ENCODE results near the gene MORN2. TPM values are rescaled to one million over a fixed set of nuclear protein-coding genes. Genes with fewer than 3 reads are reported as not detected.

MORN2 gene
- total and polyA plus RNA-seq, 7 donors, result 8.2 to 35.3 (median 18.9) TPM

DNA sequence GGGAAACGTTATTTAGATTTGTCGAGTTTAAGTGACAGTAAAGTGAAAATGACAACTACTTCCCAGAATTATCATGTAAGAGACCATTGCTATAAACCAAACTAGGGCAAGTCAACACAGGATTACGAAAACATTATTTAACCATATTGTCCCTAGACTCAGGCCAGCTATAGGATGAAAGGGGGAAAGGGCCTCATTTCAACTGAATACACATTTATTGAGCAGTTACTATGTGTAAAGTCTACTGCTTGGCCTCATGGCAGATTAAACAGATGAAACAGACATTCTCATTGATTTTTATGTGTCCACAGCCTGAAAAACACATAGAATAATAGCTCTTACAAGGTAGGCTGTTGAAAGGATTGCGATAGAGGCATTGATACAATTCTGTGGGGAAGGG is 46.6 kb downstream of the MORN2 start:
- no peaks in the 10 kb centered on the region for H3K27me3 ChIP-seq (ENCODE audit: insufficient read depth in 3 of 3, low read length in 2 of 3)
- DNase-seq, result no peak
- H3K9me3 ChIP-seq, result no peaks in the 10 kb centered on the region
- no peak overlapping the region for H3K4me3 ChIP-seq
- no peak for ATAC-seq
- H3K27ac ChIP-seq, result no peak overlapping the region
- TF ChIP-seq, protein P1, sequence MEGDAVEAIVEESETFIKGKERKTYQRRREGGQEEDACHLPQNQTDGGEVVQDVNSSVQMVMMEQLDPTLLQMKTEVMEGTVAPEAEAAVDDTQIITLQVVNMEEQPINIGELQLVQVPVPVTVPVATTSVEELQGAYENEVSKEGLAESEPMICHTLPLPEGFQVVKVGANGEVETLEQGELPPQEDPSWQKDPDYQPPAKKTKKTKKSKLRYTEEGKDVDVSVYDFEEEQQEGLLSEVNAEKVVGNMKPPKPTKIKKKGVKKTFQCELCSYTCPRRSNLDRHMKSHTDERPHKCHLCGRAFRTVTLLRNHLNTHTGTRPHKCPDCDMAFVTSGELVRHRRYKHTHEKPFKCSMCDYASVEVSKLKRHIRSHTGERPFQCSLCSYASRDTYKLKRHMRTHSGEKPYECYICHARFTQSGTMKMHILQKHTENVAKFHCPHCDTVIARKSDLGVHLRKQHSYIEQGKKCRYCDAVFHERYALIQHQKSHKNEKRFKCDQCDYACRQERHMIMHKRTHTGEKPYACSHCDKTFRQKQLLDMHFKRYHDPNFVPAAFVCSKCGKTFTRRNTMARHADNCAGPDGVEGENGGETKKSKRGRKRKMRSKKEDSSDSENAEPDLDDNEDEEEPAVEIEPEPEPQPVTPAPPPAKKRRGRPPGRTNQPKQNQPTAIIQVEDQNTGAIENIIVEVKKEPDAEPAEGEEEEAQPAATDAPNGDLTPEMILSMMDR (IDR thresholded peaks at IDR 0.05), result no peak
- H3K36me3 ChIP-seq (ENCODE audit: insufficient read depth in 1 of 2, low read depth in 1 of 2), result no peaks in the 10 kb centered on the region
- intact Hi-C loops (cut with DNase I), result no loop called here
- peaks cover 12% of the 10 kb centered on the region for H3K4me1 ChIP-seq
- WGBS, 3 donors, result 92 to 96% (median 93%) methylated on average over 4 of the region's 4 CpGs

DNA sequence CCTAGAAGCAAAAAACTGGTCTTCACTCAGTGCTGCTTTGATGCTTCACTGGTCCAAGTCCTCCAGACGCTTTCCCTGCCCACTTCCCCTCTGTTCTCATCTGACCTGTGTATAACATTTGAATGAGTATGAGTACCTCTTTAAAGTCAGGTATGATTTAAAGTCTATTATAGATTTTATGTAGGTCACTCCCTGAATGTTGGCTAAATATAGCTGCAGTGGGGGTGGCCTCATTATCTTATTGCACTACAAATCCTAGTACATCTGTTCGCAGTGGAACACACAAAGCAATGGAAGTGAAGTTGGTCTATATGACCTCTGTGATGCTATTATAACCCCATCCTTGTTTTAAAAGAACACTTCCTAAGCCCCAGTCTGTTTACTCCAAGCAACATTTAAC is 47.1 kb downstream of the MORN2 start:
- Histone ChIP-seq H3K36me3 (ENCODE audit: insufficient read depth in 1 of 2, low read depth in 1 of 2) (no peaks in the 10 kb centered on the region), H3K27me3 (ENCODE audit: insufficient read depth in 3 of 3, low read length in 2 of 3) (no peaks in the 10 kb centered on the region), H3K27ac (no peak overlapping the region), H3K9me3 (no peaks in the 10 kb centered on the region), H3K4me1 (peaks cover 12% of the 10 kb centered on the region), H3K4me3 (no peak overlapping the region)
- DNase-seq, result no peak
- ATAC-seq, result peak; percentile 51 to 90 (median 84)
- 63 to 76% (median 64%) methylated on average over 2 of the region's 2 CpGs for WGBS, 3 donors
- intact Hi-C loops (cut with DNase I), result no loop called here
- TF ChIP-seq, protein P1 (IDR thresholded peaks at IDR 0.05), result no peak

DNA sequence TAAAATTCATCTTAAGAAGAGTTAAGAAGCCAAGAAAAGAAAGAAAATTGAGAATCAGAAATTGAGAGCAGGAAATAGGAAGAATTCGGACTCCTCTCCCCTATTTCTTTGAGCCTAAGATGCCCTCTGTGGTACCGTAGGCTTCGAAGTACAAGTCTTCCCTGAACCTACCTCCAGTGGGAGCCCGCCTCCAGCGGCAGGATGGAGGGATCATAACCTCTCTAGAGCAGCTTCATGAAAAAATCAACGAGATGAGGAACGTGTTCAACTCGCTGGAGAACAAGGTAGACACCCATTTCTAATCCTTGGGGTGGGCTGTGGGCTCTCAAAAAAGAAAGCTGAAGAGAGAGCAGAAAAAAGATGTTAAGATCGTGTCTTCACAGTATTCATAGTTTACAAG is 50.2 kb downstream of the MORN2 start:
- DNase-seq (no peak), ATAC-seq (no peak)
- no peaks in the 10 kb centered on the region for H3K27me3 ChIP-seq (ENCODE audit: insufficient read depth in 3 of 3, low read length in 2 of 3)
- no peaks in the 10 kb centered on the region for H3K9me3 ChIP-seq
- no peak overlapping the region for H3K27ac ChIP-seq
- WGBS, 3 donors, result 64 to 71% (median 65%) methylated on average over 9 of the region's 9 CpGs
- H3K4me3 ChIP-seq, result no peak overlapping the region
- TF ChIP-seq, protein P1 (IDR thresholded peaks at IDR 0.05), result no peak
- peaks cover 12% of the 10 kb centered on the region for H3K4me1 ChIP-seq
- intact Hi-C loops (cut with DNase I), result no loop called here
- no peaks in the 10 kb centered on the region for H3K36me3 ChIP-seq (ENCODE audit: insufficient read depth in 1 of 2, low read depth in 1 of 2)

DNA sequence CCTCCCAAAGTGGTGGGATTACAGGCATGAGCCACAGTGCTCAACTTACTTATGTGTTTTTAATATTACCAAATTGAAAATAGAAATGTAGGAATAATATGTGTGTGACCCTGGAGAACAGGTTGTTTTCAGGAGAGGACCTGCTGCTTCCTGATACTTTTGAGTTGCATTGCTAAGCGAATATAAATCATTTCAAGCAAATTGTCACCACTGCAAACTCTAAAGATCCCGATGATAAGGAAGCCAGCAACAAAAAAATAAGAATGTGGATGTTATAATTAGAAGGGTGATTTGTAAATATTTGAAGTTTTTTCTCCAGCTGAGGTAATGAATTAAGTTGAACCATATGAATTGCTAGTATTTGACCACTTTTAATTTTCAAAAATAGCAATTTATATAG is 54.8 kb downstream of the MORN2 start:
- TF ChIP-seq, protein P1 (IDR thresholded peaks at IDR 0.05), result no peak
- H3K36me3 ChIP-seq (ENCODE audit: insufficient read depth in 1 of 2, low read depth in 1 of 2), result no peaks in the 10 kb centered on the region
- H3K27ac ChIP-seq, result no peak overlapping the region
- intact Hi-C loops (cut with DNase I), result no loop called here
- no peaks in the 10 kb centered on the region for H3K27me3 ChIP-seq (ENCODE audit: insufficient read depth in 3 of 3, low read length in 2 of 3)
- H3K4me3 ChIP-seq, result no peak overlapping the region
- no peak for DNase-seq
- H3K4me1 ChIP-seq, result no peaks in the 10 kb centered on the region
- 86 to 89% (median 87%) methylated on average over 2 of the region's 2 CpGs for whole genome bisulfite sequencing, 3 donors
- no peak for ATAC-seq
- no peaks in the 10 kb centered on the region for H3K9me3 ChIP-seq

Other genes with a start within 250 kb of the MORN2 start
- gene GALM, start 209.9 kb upstream of the MORN2 start, total RNA-seq, result 10 to 100 TPM in 1 of 4 donors, 1 to 10 TPM in 3; 3.6 to 16.1 (median 4.8) TPM
- gene GALM, start 209.9 kb upstream of the MORN2 start, polyA plus RNA-seq, result 1 to 10 TPM; 2.0 to 9.4 (median 5.5) TPM
- gene SRSF7, start 124.6 kb upstream of the MORN2 start, total RNA-seq, result 10 to 100 TPM; 35.5 to 78.2 (median 56.7) TPM
- 100 to 1,000 TPM in 1 of 3 donors, 10 to 100 TPM in 2; 26.0 to 111 (median 45.8) TPM for gene SRSF7, start 124.6 kb upstream of the MORN2 start, polyA plus RNA-seq
- gene GEMIN6, start 97.8 kb upstream of the MORN2 start, total RNA-seq, result 10 to 100 TPM in 1 of 4 donors, 1 to 10 TPM in 3; 5.6 to 10.8 (median 9.3) TPM
- gene GEMIN6, start 97.8 kb upstream of the MORN2 start, polyA plus RNA-seq, result 10 to 100 TPM in 1 of 3 donors, 1 to 10 TPM in 2; 7.2 to 12.1 (median 9.5) TPM
- gene DHX57, start within 50 bp of the MORN2 start, total RNA-seq, result 10 to 100 TPM; 11.6 to 15.3 (median 13.6) TPM
- 1 to 10 TPM; 7.7 to 8.7 (median 8.5) TPM for gene DHX57, start within 50 bp of the MORN2 start, polyA plus RNA-seq
- gene ARHGEF33, start 13.9 kb downstream of the MORN2 start, total RNA-seq, result under 1 TPM; 0.15 to 0.58 (median 0.15) TPM
- gene ARHGEF33, start 13.9 kb downstream of the MORN2 start, polyA plus RNA-seq, result under 1 TPM; 0.03 to 0.25 (median 0.13) TPM
- gene SOS1, start 245.1 kb downstream of the MORN2 start, total RNA-seq, result 10 to 100 TPM; 25.4 to 35.7 (median 33.1) TPM
- 10 to 100 TPM in 1 of 3 donors, 1 to 10 TPM in 2; 4.9 to 24.7 (median 8.0) TPM for gene SOS1, start 245.1 kb downstream of the MORN2 start, polyA plus RNA-seq